IMR-90 (cell line): ENCODE data around the gene FLOT2. TPM values are rescaled to one million over a fixed set of nuclear protein-coding genes. Genes with fewer than 3 reads are reported as not detected.

Experiments
- ATAC-seq: fragments of 200-7000 bp; cut with Tn5 transposase; 2 replicates; pipeline ENCODE4 v1.9.1; 2020; ENCODE audit warnings: low read depth, mild to moderate bottlenecking, moderate library complexity
- BruUV-seq: library from RNA; stranded (reverse); fragments of 400-500 nt; replicated peaks from 2 replicates; lab custom pipeline; 2021; lab: Mats Ljungman, UMichigan
- CTCF ChIA-PET: fragments of 300-600 bp; formaldehyde crosslinking; extraction: SDS; loops from one replicate; lab custom pipeline; 2021; ENCODE audit warnings: antibody characterized with exemption; lab: Yijun Ruan, JAX
- POLR2A ChIA-PET: fragments of 300-600 bp; sonication (Branson Sonifier 250); formaldehyde crosslinking; loops from one replicate; lab custom pipeline; 2022; ENCODE audit warnings: antibody characterized with exemption; ENCODE audit not compliant: unreplicated experiment; lab: Charles Lee
- DNase-seq: peaks from one replicate; pipeline ENCODE4 v3.0.0; 2013
- H2AFZ ChIP-seq: replicated peaks from 2 replicates; pipeline ENCODE3; 2013; ENCODE audit warnings: low read length, mild to moderate bottlenecking; ENCODE audit not compliant: poor library complexity
- H2AK5ac ChIP-seq: 2 replicates; pipeline ENCODE4 v1.6.1; 2013; ENCODE audit warnings: low read depth, low read length, inconsistent platforms
- H2AK9ac ChIP-seq: replicated peaks from 2 replicates; pipeline ENCODE3; 2013; ENCODE audit warnings: mild to moderate bottlenecking, low read depth, low read length, moderate library complexity; ENCODE audit not compliant: poor library complexity
- H2BK120ac ChIP-seq: 2 replicates; pipeline ENCODE4 v1.6.1; 2013; ENCODE audit warnings: low read depth, low read length, inconsistent platforms
- H2BK15ac ChIP-seq: 3 replicates; pipeline ENCODE4 v1.6.1; 2013; ENCODE audit warnings: low read depth, low read length, inconsistent platforms
- H2BK20ac ChIP-seq: 2 replicates; pipeline ENCODE4 v1.6.1; 2013; ENCODE audit warnings: low read depth, mild to moderate bottlenecking, inconsistent platforms, low read length, moderate library complexity
- H2BK5ac ChIP-seq: 2 replicates; pipeline ENCODE4 v1.6.1; 2013; ENCODE audit warnings: mild to moderate bottlenecking, low read depth, low read length, inconsistent platforms; ENCODE audit not compliant: poor library complexity, severe bottlenecking
- H3K14ac ChIP-seq: replicated peaks from 2 replicates; pipeline ENCODE4 v1.6.1; 2013; ENCODE audit warnings: low read depth, low read length, inconsistent platforms
- H3K18ac ChIP-seq: 2 replicates; pipeline ENCODE4 v1.6.1; 2013; ENCODE audit warnings: low read depth, low read length, control low read depth
- H3K23ac ChIP-seq: 2 replicates; pipeline ENCODE4 v1.6.1; 2013; ENCODE audit warnings: low read depth, low read length, inconsistent platforms
- H3K27ac ChIP-seq: 2 replicates; pipeline ENCODE4 v1.5.1; 2013; ENCODE audit warnings: mild to moderate bottlenecking, control low read depth, low read length; ENCODE audit not compliant: insufficient read depth
- H3K27me3 ChIP-seq: 2 replicates; pipeline ENCODE4 v1.6.1; 2013; ENCODE audit warnings: low read length; ENCODE audit not compliant: control insufficient read depth, insufficient read depth
- H3K36me3 ChIP-seq: 2 replicates; pipeline ENCODE4 v1.6.1; 2013; ENCODE audit warnings: low read length, mixed read lengths; ENCODE audit not compliant: control insufficient read depth, insufficient read depth
- H3K4ac ChIP-seq: 2 replicates; pipeline ENCODE4 v1.6.1; 2013; ENCODE audit warnings: low read depth, low read length, inconsistent platforms
- H3K4me1 ChIP-seq: 2 replicates; pipeline ENCODE4 v1.6.1; 2013; ENCODE audit warnings: low read length, mixed read lengths; ENCODE audit not compliant: control insufficient read depth, insufficient read depth
- H3K4me2 ChIP-seq: 2 replicates; pipeline ENCODE4 v1.6.1; 2013; ENCODE audit warnings: low read depth, mild to moderate bottlenecking, control low read depth, low read length, moderate library complexity
- H3K4me3 ChIP-seq: 2 replicates; pipeline ENCODE4 v1.5.1; 2013; ENCODE audit warnings: low read depth, mild to moderate bottlenecking, control low read depth, low read length, moderate library complexity; ENCODE audit not compliant: insufficient read depth
- H3K56ac ChIP-seq: 2 replicates; pipeline ENCODE4 v1.6.1; 2013; ENCODE audit warnings: low read length, inconsistent platforms; ENCODE audit not compliant: insufficient read depth; ENCODE audit errors: extremely low read depth
- H3K79me1 ChIP-seq, 2 experiments: 2 replicates each; pipeline ENCODE4 v1.6.1; 2013; ENCODE audit warnings: low read length in 2 of 2, inconsistent platforms in 1 of 2, low read depth in 1 of 2
- H3K9ac ChIP-seq: 2 replicates; pipeline ENCODE4 v1.6.1; 2013; ENCODE audit warnings: low read depth, low read length, control low read depth
- H3K9me1 ChIP-seq: 2 replicates; pipeline ENCODE4 v1.6.1; 2013; ENCODE audit warnings: low read length, inconsistent platforms; ENCODE audit not compliant: insufficient read depth
- H3K9me3 ChIP-seq: 2 replicates; pipeline ENCODE4 v1.6.1; 2013; ENCODE audit warnings: low read length; ENCODE audit not compliant: control insufficient read depth, insufficient read depth
- H4K20me1 ChIP-seq: 2 replicates; pipeline ENCODE4 v1.6.1; 2013; ENCODE audit warnings: low read length, inconsistent platforms; ENCODE audit not compliant: insufficient read depth
- H4K5ac ChIP-seq: 2 replicates; pipeline ENCODE4 v1.6.1; 2013; ENCODE audit warnings: mild to moderate bottlenecking, low read depth, low read length, control low read depth
- H4K8ac ChIP-seq, 2 experiments: 2 replicates each; pipeline ENCODE4 v1.6.1; 2013; ENCODE audit warnings: low read depth in 2 of 2, low read length in 2 of 2, control low read depth in 1 of 2, inconsistent platforms in 1 of 2
- H4K91ac ChIP-seq: 2 replicates; pipeline ENCODE4 v1.6.1; 2013; ENCODE audit warnings: low read depth, low read length, inconsistent platforms; ENCODE audit not compliant: insufficient read depth
- CEBPB ChIP-seq: IDR thresholded peaks from 2 replicates; pipeline ENCODE4 v1.6.1; 2012; ENCODE audit warnings: low read depth, low read length, improper control_type of control experiment
- CTCF ChIP-seq: conservative IDR thresholded peaks from 2 replicates; pipeline ENCODE4 v1.5.1; 2012; ENCODE audit warnings: mild to moderate bottlenecking, low read depth, low read length, improper control_type of control experiment
- WGBS, 2 experiments: methylation state at CpG; one replicate each; pipeline versions ENCODE4 v1.1.5 to v1.1.7; 2013; ENCODE audit warnings: missing lambda C conversion rate in 2 of 2; ENCODE audit not compliant: insufficient read length in 1 of 2; ENCODE audit errors: extremely low coverage in 2 of 2; 5-methylcytosine and 5-hydroxymethylcytosine counted together
- dilution Hi-C: fragments of 300-500 bp; cut with HindIII; formaldehyde crosslinking; loops from one replicate; pipeline ENCODE4 v1.14.3; 2018; ENCODE audit warnings: low sequenced_read_pairs; ENCODE audit not compliant: unreplicated experiment
- in situ Hi-C: fragments of 300-500 bp; cut with MboI; formaldehyde crosslinking; loops from 3 replicates; pipeline ENCODE4 v1.14.3; 2019; ENCODE audit warnings: low sequenced_read_pairs, inconsistent platforms, mixed read lengths
- intact Hi-C: fragments of 100-400 bp; cut with micrococcal nuclease; formaldehyde crosslinking; loops from 2 replicates; pipeline ENCODE4 v1.10.0; 2022
- polyA plus RNA-seq, 3 experiments: library from polyadenylated mRNA; depleted of rRNA; stranded (reverse); fragments of >200 nt; gene quantifications; 2 replicates each; pipeline ENCODE4 v1.2.3, GENCODE V29; 2012; ENCODE audit warnings: low replicate concordance in 1 of 3
- total RNA-seq: library from RNA; depleted of rRNA; stranded (reverse); fragments of >200 nt; gene quantifications from 2 replicates; pipeline ENCODE4 v1.2.3, GENCODE V29; 2012

FLOT2 gene
- total and polyA plus RNA-seq, 2 of the 4 experiments (the other 2 are of a cell fraction): 19.7 to 67.9 TPM

GRCh38 chr17:28849281-28849680 lies 48.3 kb downstream of the FLOT2 start:
- H2BK5ac ChIP-seq: no peak overlapping the region
- H2BK20ac ChIP-seq: no peak overlapping the region
- no peak overlapping the region for H3K27ac ChIP-seq
- POLR2A ChIA-PET: no interaction called here
- peaks cover 3% of the 10 kb centered on the region; the same call in 1 of the 2 replicates for H3K9me1 ChIP-seq
- no peaks in the 10 kb centered on the region for H3K9me3 ChIP-seq
- no peak overlapping the region for H3K4me2 ChIP-seq
- no peak overlapping the region for H2BK15ac ChIP-seq
- H2AFZ ChIP-seq: no peak overlapping the region
- no peaks in the 10 kb centered on the region for H3K4me1 ChIP-seq
- no peak for ATAC-seq
- H3K79me1 ChIP-seq: no peaks in the 10 kb centered on the region; a peak in 1 of 4 replicates
- H3K27me3 ChIP-seq: no peaks in the 10 kb centered on the region
- no peak overlapping the region for H2AK5ac ChIP-seq
- no peaks in the 10 kb centered on the region for H4K20me1 ChIP-seq
- no peak overlapping the region for H3K56ac ChIP-seq
- BruUV-seq: no TSS peak
- H3K36me3 ChIP-seq: no peaks in the 10 kb centered on the region
- no peak overlapping the region for H4K5ac ChIP-seq
- dilution Hi-C loops (no loop called here), intact Hi-C loops (no loop called here), in situ Hi-C loops (no loop called here)
- 100% methylated on average over 1 of the region's 5 CpGs; no CpG with 5 or more reads in 1 of the 2 experiments for WGBS, 2 experiments
- H3K4me3 ChIP-seq: no peak overlapping the region
- H4K91ac ChIP-seq: no peak overlapping the region
- no peak overlapping the region for H2AK9ac ChIP-seq
- H3K4ac ChIP-seq: no peak overlapping the region
- H3K9ac ChIP-seq: no peak overlapping the region
- no peak overlapping the region for H4K8ac ChIP-seq
- CTCF ChIA-PET: interaction anchor here (0.6 to 1.5 kb wide), 2 partner anchors 10 to 62 kb away, joined by 3 to 4 read pairs; no protein-coding TSS in a partner anchor
- no peak for DNase-seq
- H3K23ac ChIP-seq: no peak overlapping the region
- peak; percentile 17; the same call in 1 of the 2 replicates for TF ChIP-seq CTCF
- no peak for TF ChIP-seq CEBPB
- H2BK120ac ChIP-seq: no peak overlapping the region
- no peak overlapping the region for H3K14ac ChIP-seq
- no peak overlapping the region for H3K18ac ChIP-seq
